ENCODE measurements around the gene LYRM1.

DNA sequence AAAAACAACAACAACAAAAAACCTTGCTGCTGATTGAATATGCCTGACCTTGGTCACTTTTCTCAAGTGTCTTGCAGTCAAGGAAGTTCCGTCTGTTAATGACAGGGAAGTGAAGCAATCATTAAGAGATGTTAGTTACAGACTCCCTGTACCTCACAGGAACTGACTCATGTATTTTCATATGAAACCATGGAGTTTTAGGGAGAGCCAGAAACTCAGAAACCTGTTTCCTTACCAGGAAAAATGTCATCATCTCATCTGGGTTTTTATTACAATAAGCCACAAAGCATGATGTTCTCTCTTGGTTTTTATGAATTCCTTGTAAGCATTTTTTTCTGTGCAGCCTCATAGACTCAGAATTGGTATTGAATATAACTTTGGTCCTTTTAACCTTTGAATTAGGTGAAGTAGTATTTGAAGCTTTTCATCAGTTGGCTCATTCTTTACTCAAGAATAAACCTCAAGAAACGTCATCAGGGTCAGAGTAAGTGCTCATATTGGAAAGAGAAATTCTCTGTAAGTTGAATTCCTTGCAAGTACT, 10.3 kb downstream of the LYRM1 start:
- TF ChIP-seq CTCF (IDR thresholded peaks at IDR 0.05; ENCODE audit: low read length), result no peak
- no peak for TF ChIP-seq EZH2 (optimal IDR thresholded peaks at IDR 0.05; ENCODE audit: low read depth, low read length)

Data from MM.1S (cell line).